Mucosa of rectum (tissue), 2 donors: ENCODE results near the gene KCNK4.
A peak's percentile ranks its signal among the peaks of the same experiment; 100 is the strongest.

Source experiments
- H3K27ac ChIP-seq, 2 donors: one replicate each; pipeline ENCODE4 v1.7.0; 2013; ENCODE audit warnings: inconsistent platforms in 2 of 2, low read depth in 2 of 2, low read length in 2 of 2
- H3K27me3 ChIP-seq, 2 donors: one replicate each; pipeline ENCODE4 v1.7.0; 2013; ENCODE audit warnings: low read length in 2 of 2; ENCODE audit not compliant: control insufficient read depth in 2 of 2, insufficient read depth in 2 of 2
- H3K36me3 ChIP-seq, 2 donors: one replicate each; pipeline ENCODE4 v1.7.0; 2013; ENCODE audit warnings: low read length in 2 of 2; ENCODE audit not compliant: control insufficient read depth in 2 of 2, insufficient read depth in 2 of 2
- H3K4me1 ChIP-seq, 2 donors: one replicate each; pipeline ENCODE4 v1.7.0; 2013; ENCODE audit warnings: low read length in 2 of 2, mild to moderate bottlenecking in 1 of 2; ENCODE audit not compliant: control insufficient read depth in 2 of 2, insufficient read depth in 2 of 2
- H3K4me3 ChIP-seq, 2 donors: one replicate each; pipeline ENCODE4 v1.7.0; 2013; ENCODE audit warnings: low read length in 2 of 2
- H3K9ac ChIP-seq, 2 donors: one replicate each; pipeline ENCODE4 v1.7.0; 2013; ENCODE audit warnings: low read length in 2 of 2, low read depth in 1 of 2, mild to moderate bottlenecking in 1 of 2
- H3K9me3 ChIP-seq, 2 donors: one replicate each; pipeline ENCODE4 v1.7.0; 2013; ENCODE audit warnings: low read length in 2 of 2; ENCODE audit not compliant: control insufficient read depth in 2 of 2
- donor health status: healthy.
- donor health status: Normal muscosa, but diverticular disease.

Gene KCNK4

GRCh38 chr11:64253481-64253880, 37.6 kb upstream of the KCNK4 start:
- peak overlapping the region in 1 of 2 donors; percentile 57 for H3K9ac ChIP-seq
- peak overlapping the region in 1 of 2 donors; percentile 37 for H3K4me3 ChIP-seq
- no peaks in the 10 kb centered on the region for H3K9me3 ChIP-seq
- peaks cover 20 to 23% of the 10 kb centered on the region in 2 donors for H3K4me1 ChIP-seq
- H3K27me3 ChIP-seq, result no peaks in the 10 kb centered on the region
- H3K36me3 ChIP-seq, result peaks cover 22 to 32% of the 10 kb centered on the region in 2 donors
- H3K27ac ChIP-seq, result no peak overlapping the region

DNA sequence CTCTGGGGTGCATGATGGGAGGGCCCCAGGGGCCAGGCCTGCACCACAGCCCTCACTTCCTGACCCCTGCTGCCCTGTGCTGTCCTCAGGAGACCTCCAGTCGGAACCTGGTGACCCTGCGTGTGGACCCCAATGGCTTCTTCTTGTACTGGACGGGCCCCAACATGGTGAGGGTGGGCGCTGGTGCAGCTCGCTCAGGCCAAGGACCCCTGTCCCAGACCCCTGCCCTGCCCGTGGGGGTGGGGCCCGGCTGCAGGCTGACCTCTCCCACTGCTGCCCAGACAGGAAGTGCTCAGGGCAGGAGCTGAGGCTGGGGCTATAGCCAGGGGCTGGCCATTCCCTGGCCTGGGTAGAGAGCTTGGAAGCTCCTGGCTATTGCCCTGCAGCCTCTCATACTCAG, 36.8 kb upstream of the KCNK4 start:
- Histone ChIP-seq H3K36me3 (peaks cover 28 to 37% of the 10 kb centered on the region in 2 donors), H3K27ac (no peak overlapping the region), H3K9ac (no peak overlapping the region), H3K4me1 (peaks cover 20 to 23% of the 10 kb centered on the region in 2 donors), H3K4me3 (no peak overlapping the region), H3K27me3 (no peaks in the 10 kb centered on the region), H3K9me3 (no peaks in the 10 kb centered on the region)

- no peaks in the 10 kb centered on the region for H3K9me3 ChIP-seq
- peaks cover 39 to 47% of the 10 kb centered on the region in 2 donors for H3K36me3 ChIP-seq
- no peaks in the 10 kb centered on the region for H3K27me3 ChIP-seq
- no peak overlapping the region for H3K9ac ChIP-seq
- H3K27ac ChIP-seq, result no peak overlapping the region
- H3K4me3 ChIP-seq, result no peak overlapping the region
- peaks cover 20 to 23% of the 10 kb centered on the region in 2 donors for H3K4me1 ChIP-seq
Measured at GRCh38 chr11:64255135-64256128, 35.7 kb upstream of the KCNK4 start.

GRCh38 chr11:64256300-64256699, 34.8 kb upstream of the KCNK4 start:
- Histone ChIP-seq H3K4me1 (peaks cover 14 to 17% of the 10 kb centered on the region in 2 donors), H3K4me3 (no peak overlapping the region), H3K27ac (no peak overlapping the region), H3K9me3 (no peaks in the 10 kb centered on the region), H3K36me3 (peaks cover 41 to 50% of the 10 kb centered on the region in 2 donors), H3K27me3 (no peaks in the 10 kb centered on the region), H3K9ac (no peak overlapping the region)

DNA sequence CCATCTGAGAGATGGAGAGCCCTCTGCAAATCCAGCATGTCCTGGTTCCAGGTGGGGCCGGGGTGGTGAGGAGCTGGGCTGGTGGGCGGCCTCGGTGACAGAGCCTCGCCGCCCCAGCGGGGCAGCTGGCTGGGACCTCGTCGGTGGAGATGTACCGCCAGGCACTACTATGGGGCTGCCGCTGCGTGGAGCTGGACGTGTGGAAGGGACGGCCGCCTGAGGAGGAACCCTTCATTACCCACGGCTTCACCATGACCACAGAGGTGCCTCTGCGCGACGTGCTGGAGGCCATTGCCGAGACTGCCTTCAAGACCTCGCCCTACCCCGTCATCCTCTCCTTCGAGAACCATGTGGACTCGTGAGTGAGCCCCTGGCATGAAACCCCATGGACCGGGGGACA, 32.7 kb upstream of the KCNK4 start:
- peaks cover 59 to 68% of the 10 kb centered on the region in 2 donors for H3K36me3 ChIP-seq
- H3K9ac ChIP-seq, result no peak overlapping the region
- H3K9me3 ChIP-seq, result no peaks in the 10 kb centered on the region
- H3K4me3 ChIP-seq, result no peak overlapping the region
- H3K27ac ChIP-seq, result no peak overlapping the region
- H3K27me3 ChIP-seq, result no peaks in the 10 kb centered on the region
- peaks cover 2 to 6% of the 10 kb centered on the region in 2 donors for H3K4me1 ChIP-seq

GRCh38 chr11:64258946-64259532, 32.1 kb upstream of the KCNK4 start:
- H3K4me1 ChIP-seq, result no peaks in the 10 kb centered on the region
- H3K27ac ChIP-seq, result no peak overlapping the region
- no peak overlapping the region for H3K4me3 ChIP-seq
- no peaks in the 10 kb centered on the region for H3K27me3 ChIP-seq
- H3K9me3 ChIP-seq, result no peaks in the 10 kb centered on the region
- H3K36me3 ChIP-seq, result peaks cover 63 to 73% of the 10 kb centered on the region in 2 donors
- no peak overlapping the region for H3K9ac ChIP-seq

- peaks cover 62 to 76% of the 10 kb centered on the region in 2 donors for H3K36me3 ChIP-seq
- no peak overlapping the region for H3K9ac ChIP-seq
Measured at GRCh38 chr11:64259533-64260067, 31.5 kb upstream of the KCNK4 start.

DNA sequence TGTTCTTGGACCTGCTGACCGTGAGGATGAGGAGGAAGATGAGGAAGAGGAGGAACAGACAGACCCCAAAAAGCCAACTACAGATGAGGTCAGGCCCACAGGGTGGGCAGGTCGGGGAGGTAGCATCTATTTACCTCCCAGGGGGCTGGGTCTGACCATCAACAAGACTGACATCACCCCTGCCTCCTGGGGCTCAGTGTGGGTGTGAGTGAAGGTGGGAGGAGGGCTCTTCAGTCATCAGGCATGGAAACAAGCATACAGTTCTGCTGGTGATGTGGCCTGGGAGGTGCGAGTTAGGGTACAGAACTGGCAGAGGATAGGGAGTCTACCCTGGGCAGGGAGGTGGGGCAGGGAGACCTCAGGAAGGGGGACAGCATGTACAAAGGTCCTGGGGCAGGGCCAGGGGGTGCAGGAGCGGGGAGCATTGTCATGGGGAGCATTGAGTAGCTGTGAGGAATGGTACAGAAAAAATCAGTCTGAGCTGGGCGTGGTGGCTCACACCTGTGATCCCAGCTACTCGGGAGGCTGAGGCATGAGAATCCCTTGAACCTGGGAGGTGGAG, 30.9 kb upstream of the KCNK4 start:
- H3K36me3 ChIP-seq, result peaks cover 58 to 73% of the 10 kb centered on the region in 2 donors
- H3K9ac ChIP-seq, result no peak overlapping the region

More at GRCh38 chr11:64259533-64260067, 31.5 kb upstream of the KCNK4 start:
- H3K27me3 ChIP-seq, result no peaks in the 10 kb centered on the region
- no peak overlapping the region for H3K4me3 ChIP-seq
- H3K27ac ChIP-seq, result no peak overlapping the region
- no peaks in the 10 kb centered on the region for H3K9me3 ChIP-seq
- no peaks in the 10 kb centered on the region for H3K4me1 ChIP-seq

DNA sequence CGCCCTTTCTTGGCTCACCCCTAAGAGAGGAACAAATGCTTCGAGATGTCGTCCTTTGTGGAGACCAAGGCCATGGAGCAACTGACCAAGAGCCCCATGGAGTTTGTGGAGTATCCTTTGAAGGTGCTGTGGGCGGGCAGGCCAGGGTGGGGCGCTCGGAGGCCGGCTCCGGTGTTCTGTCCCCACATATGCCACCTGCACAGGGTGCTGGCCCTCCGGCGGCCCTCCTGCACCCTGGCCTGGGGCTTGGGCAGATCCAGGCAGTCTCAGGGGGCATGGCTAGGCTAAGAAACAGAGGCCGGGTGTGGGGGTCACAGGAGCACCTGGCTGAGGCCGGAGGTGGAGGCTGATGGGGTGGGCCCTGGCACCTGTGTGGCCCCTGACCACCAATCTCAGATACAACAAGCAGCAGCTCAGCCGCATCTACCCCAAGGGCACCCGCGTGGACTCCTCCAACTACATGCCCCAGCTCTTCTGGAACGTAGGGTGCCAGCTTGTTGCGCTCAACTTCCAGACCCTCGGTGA, 29.5 kb upstream of the KCNK4 start:
- no peak overlapping the region for H3K4me3 ChIP-seq
- peaks cover 0 to 2% of the 10 kb centered on the region in 2 donors for H3K4me1 ChIP-seq
- no peak overlapping the region for H3K27ac ChIP-seq
- no peaks in the 10 kb centered on the region for H3K27me3 ChIP-seq
- no peaks in the 10 kb centered on the region for H3K9me3 ChIP-seq
- no peak overlapping the region for H3K9ac ChIP-seq
- H3K36me3 ChIP-seq, result peaks cover 59 to 75% of the 10 kb centered on the region in 2 donors

More for the DNA sequence above, 30.9 kb upstream of the KCNK4 start:
- Histone ChIP-seq H3K27ac (no peak overlapping the region), H3K4me1 (no peaks in the 10 kb centered on the region), H3K27me3 (no peaks in the 10 kb centered on the region), H3K9me3 (no peaks in the 10 kb centered on the region), H3K4me3 (no peak overlapping the region)
